Endodermal cell (in vitro differentiated cells): Measurements from ENCODE around the gene OPRD1. TPM values are rescaled to one million over a fixed set of nuclear protein-coding genes. Genes with fewer than 3 reads are reported as not detected.

Experiments
- DNase-seq: peaks from one replicate; pipeline ENCODE4 v3.0.0-alpha.2; 2017
- H3K27ac ChIP-seq: 2 replicates; pipeline ENCODE4 v1.5.1; 2013; ENCODE audit warnings: mild to moderate bottlenecking, low read depth, low read length, moderate library complexity
- H3K27me3 ChIP-seq: 2 replicates; pipeline ENCODE4 v1.6.1; 2013; ENCODE audit warnings: mild to moderate bottlenecking, low read length, moderate library complexity; ENCODE audit not compliant: insufficient read depth, control insufficient read depth, poor library complexity, severe bottlenecking
- H3K36me3 ChIP-seq: 2 replicates; pipeline ENCODE4 v1.7.0; 2013; ENCODE audit warnings: mild to moderate bottlenecking, low read length, moderate library complexity; ENCODE audit not compliant: control insufficient read depth, insufficient read depth
- H3K4me1 ChIP-seq: one replicate; pipeline ENCODE4 v1.7.0; 2013; ENCODE audit warnings: low read length; ENCODE audit not compliant: control insufficient read depth, insufficient read depth
- H3K4me3 ChIP-seq: 2 replicates; pipeline ENCODE4 v1.5.1; 2013; ENCODE audit warnings: mild to moderate bottlenecking, low read length, moderate library complexity
- H3K9ac ChIP-seq: 2 replicates; pipeline ENCODE4 v1.6.1; 2013; ENCODE audit warnings: mild to moderate bottlenecking, low read length, moderate library complexity; ENCODE audit not compliant: poor library complexity, severe bottlenecking; ENCODE audit errors: extremely low read depth
- H3K9me3 ChIP-seq: 2 replicates; pipeline ENCODE4 v1.6.1; 2013; ENCODE audit warnings: mild to moderate bottlenecking, low read length, moderate library complexity; ENCODE audit not compliant: control insufficient read depth
- H3K27ac Mint-ChIP-seq: 2 replicates; pipeline ENCODE4 v1.8.0; 2020; ENCODE audit warnings: mixed read lengths
- H3K27me3 Mint-ChIP-seq: 2 replicates; pipeline ENCODE4 v1.8.0; 2021; ENCODE audit warnings: mild to moderate bottlenecking, mixed read lengths; ENCODE audit not compliant: insufficient read depth
- H3K36me3 Mint-ChIP-seq: 2 replicates; pipeline ENCODE4 v1.8.0; 2020; ENCODE audit warnings: low read depth, mixed read lengths
- H3K4me1 Mint-ChIP-seq: 2 replicates; pipeline ENCODE4 v1.8.0; 2020; ENCODE audit warnings: mixed read lengths
- H3K4me3 Mint-ChIP-seq: 2 replicates; pipeline ENCODE4 v1.8.0; 2020; ENCODE audit warnings: mild to moderate bottlenecking, moderate library complexity, mixed read lengths
- H3K9me3 Mint-ChIP-seq: 2 replicates; pipeline ENCODE4 v1.8.0; 2020; ENCODE audit warnings: mild to moderate bottlenecking, mixed read lengths
- WGBS, 2 experiments: methylation state at CpG; one replicate each; pipeline versions ENCODE4 v1.1.5 to v1.1.7; 2013; ENCODE audit warnings: missing lambda C conversion rate in 2 of 2, mixed read lengths in 1 of 2; ENCODE audit not compliant: insufficient coverage in 1 of 2, insufficient read length in 1 of 2; 5-methylcytosine and 5-hydroxymethylcytosine counted together
- total RNA-seq, 2 donors: library from RNA; stranded (reverse); fragmentation: NEBNext Ultra II Directional in 1 of 2; extraction: Animal tissue kit (Norgen Biotek cat#: 25700) in 1 of 2; gene quantifications; 2 replicates in 1 of 2; 3 replicates in 1 of 2; pipeline ENCODE4 v1.2.1, GENCODE V29; 2021
- TF ChIP-seq, protein P1 (sequence below): fragments of 200-600 bp; sonication (generic); conservative IDR thresholded peaks from 2 replicates; pipeline ENCODE4 v1.5.0; 2021; ENCODE audit warnings: antibody characterized with exemption, mild to moderate bottlenecking

The OPRD1 gene
- total RNA-seq, 2 donors from 2014 or later: 0.55 to 0.75 TPM

DNA sequence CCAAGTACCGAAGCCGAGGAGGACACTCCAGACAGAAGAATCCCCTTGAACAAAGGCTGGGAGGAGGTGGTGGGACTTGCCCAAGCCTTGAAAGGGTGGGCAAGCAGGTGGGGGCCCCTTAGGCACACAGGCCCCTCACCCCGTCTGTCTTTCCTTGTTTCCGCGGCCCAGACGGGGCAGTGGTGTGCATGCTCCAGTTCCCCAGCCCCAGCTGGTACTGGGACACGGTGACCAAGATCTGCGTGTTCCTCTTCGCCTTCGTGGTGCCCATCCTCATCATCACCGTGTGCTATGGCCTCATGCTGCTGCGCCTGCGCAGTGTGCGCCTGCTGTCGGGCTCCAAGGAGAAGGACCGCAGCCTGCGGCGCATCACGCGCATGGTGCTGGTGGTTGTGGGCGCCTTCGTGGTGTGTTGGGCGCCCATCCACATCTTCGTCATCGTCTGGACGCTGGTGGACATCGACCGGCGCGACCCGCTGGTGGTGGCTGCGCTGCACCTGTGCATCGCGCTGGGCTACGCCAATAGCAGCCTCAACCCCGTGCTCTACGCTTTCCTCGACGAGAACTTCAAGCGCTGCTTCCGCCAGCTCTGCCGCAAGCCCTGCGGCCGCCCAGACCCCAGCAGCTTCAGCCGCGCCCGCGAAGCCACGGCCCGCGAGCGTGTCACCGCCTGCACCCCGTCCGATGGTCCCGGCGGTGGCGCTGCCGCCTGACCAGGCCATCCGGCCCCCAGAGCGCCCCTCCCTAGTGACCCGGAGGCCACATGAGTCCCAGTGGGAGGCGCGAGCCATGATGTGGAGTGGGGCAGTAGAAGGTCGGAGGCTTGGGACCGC lies 50.8 kb downstream of the OPRD1 start:
- TF ChIP-seq, protein P1, sequence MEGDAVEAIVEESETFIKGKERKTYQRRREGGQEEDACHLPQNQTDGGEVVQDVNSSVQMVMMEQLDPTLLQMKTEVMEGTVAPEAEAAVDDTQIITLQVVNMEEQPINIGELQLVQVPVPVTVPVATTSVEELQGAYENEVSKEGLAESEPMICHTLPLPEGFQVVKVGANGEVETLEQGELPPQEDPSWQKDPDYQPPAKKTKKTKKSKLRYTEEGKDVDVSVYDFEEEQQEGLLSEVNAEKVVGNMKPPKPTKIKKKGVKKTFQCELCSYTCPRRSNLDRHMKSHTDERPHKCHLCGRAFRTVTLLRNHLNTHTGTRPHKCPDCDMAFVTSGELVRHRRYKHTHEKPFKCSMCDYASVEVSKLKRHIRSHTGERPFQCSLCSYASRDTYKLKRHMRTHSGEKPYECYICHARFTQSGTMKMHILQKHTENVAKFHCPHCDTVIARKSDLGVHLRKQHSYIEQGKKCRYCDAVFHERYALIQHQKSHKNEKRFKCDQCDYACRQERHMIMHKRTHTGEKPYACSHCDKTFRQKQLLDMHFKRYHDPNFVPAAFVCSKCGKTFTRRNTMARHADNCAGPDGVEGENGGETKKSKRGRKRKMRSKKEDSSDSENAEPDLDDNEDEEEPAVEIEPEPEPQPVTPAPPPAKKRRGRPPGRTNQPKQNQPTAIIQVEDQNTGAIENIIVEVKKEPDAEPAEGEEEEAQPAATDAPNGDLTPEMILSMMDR: no peak
- Histone ChIP-seq H3K4me1 (no peaks in the 10 kb centered on the region), H3K36me3 (no peaks in the 10 kb centered on the region), H3K9me3 (no peaks in the 10 kb centered on the region), H3K9ac (no peak overlapping the region), H3K27me3 (no peaks in the 10 kb centered on the region), H3K4me3 (no peak overlapping the region), H3K27ac (no peak overlapping the region)
- Mint-ChIP-seq H3K9me3 (no peaks in the 10 kb centered on the region), H3K27ac (no peak overlapping the region), H3K27me3 (no peaks in the 10 kb centered on the region), H3K4me1 (no peaks in the 10 kb centered on the region), H3K4me3 (no peak overlapping the region), H3K36me3 (no peaks in the 10 kb centered on the region)
- DNase-seq: no peak
- 90 to 96% methylated on average over 30 to 66 of the region's 66 CpGs for WGBS, 2 experiments

DNA sequence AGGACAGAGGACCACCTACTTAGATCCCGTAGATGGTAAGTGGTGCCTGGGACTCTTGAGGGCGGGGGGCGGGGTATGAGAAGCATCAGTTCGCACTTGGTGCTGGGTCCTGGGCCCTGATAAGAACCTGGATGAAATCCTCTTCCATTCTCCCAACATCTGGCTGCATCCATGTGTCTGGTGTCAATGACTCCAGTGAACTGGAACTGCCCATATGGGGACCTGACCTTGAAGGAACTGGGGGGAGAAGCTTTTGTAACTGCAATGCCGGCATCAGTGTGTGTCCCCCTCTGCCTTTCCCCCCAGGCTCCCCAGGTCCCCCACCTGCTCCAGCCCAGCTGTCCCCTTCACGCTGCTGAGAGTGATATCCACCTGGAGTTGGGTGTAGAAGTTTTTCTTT lies 52.7 kb downstream of the OPRD1 start:
- H3K4me3 Mint-ChIP-seq: no peak overlapping the region
- WGBS, 2 experiments: 91 to 92% methylated on average over 4 to 6 of the region's 6 CpGs
- no peak overlapping the region for H3K27ac Mint-ChIP-seq
- no peak for DNase-seq
- no peak overlapping the region for H3K4me3 ChIP-seq
- H3K36me3 Mint-ChIP-seq: no peaks in the 10 kb centered on the region
- H3K4me1 ChIP-seq: no peaks in the 10 kb centered on the region
- H3K27me3 ChIP-seq: no peaks in the 10 kb centered on the region
- no peaks in the 10 kb centered on the region for H3K4me1 Mint-ChIP-seq
- TF ChIP-seq, protein P1: no peak
- H3K27ac ChIP-seq: no peak overlapping the region
- H3K9ac ChIP-seq: no peak overlapping the region
- H3K36me3 ChIP-seq: no peaks in the 10 kb centered on the region
- no peaks in the 10 kb centered on the region for H3K27me3 Mint-ChIP-seq
- H3K9me3 Mint-ChIP-seq: no peaks in the 10 kb centered on the region
- no peaks in the 10 kb centered on the region for H3K9me3 ChIP-seq

DNA sequence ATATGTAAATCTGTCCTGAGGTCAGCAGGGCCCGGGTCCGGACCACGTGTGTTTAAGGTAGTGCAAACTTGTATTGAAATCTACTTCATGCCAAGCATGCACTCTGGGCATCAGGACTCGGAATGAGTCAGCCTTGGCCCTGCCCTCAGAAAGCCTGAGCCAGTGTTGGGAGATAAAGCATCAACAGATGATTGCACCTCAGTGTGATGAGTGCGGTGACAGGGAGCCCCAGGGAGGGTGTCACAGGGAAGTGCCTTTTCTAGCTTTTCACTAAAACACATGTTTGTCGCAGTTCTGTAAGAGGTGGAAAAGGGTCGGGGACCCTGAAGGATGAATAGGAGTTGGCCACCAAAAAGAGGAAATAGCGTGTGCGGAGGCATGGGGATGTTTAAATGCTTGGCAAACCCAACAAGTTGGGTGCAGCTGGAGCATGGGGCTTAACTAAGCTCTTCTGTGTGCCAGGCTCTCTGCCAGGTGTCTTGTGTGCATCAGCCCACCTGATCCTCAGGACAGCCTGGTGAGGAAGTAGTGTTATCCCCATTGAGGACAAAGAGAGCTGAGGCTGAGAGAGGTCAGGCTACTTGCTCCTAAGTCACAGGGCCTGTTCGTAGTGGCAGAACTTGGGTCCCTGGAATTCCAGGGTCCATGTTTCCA lies 54.2 kb downstream of the OPRD1 start:
- Mint-ChIP-seq H3K9me3 (no peaks in the 10 kb centered on the region), H3K27me3 (no peaks in the 10 kb centered on the region), H3K4me1 (no peaks in the 10 kb centered on the region), H3K4me3 (no peak overlapping the region), H3K27ac (no peak overlapping the region), H3K36me3 (no peaks in the 10 kb centered on the region)
- Histone ChIP-seq H3K36me3 (no peaks in the 10 kb centered on the region), H3K27ac (no peak overlapping the region), H3K27me3 (no peaks in the 10 kb centered on the region), H3K9ac (no peak overlapping the region), H3K9me3 (no peaks in the 10 kb centered on the region), H3K4me3 (no peak overlapping the region), H3K4me1 (no peaks in the 10 kb centered on the region)
- no peak for DNase-seq
- TF ChIP-seq, protein P1: no peak
- 87 to 88% methylated on average over 9 to 10 of the region's 10 CpGs for WGBS, 2 experiments
